ENCODE measurements around the gene SIK2. TPM values are rescaled to one million over a fixed set of nuclear protein-coding genes. Genes with fewer than 3 reads are reported as not detected.

The SIK2 gene
- total and polyA plus RNA-seq, 9 of the 15 experiments (the other 6 are each of a cell fraction or from before 2014, with no cell fraction given) = 0.74 to 11.6 (median 3.8) TPM

GRCh38 chr11:111570796-111571195 is 31.5 kb upstream of the SIK2 start (continued):
- TF ChIP-seq ZNF263 (CRISPR knock-in tag; IDR thresholded peaks at IDR 0.05; ENCODE audit: borderline replicate concordance) (no peak), MGA (IDR thresholded peaks at IDR 0.05) (no peak), TEAD2 (tag; IDR thresholded peaks at IDR 0.05) (no peak), ZNF717 (CRISPR knock-in tag; IDR thresholded peaks at IDR 0.05) (no peak)
